ENCODE results near the gene C1QTNF6.

- no peak for TF ChIP-seq CTCF (IDR thresholded peaks at IDR 0.05)
- no peak for TF ChIP-seq TAF1 (IDR thresholded peaks at IDR 0.05; ENCODE audit: borderline replicate concordance, low read depth, low read length)
- TF ChIP-seq RAD21 (IDR thresholded peaks at IDR 0.05; ENCODE audit: low read length), result no peak
- no peak for TF ChIP-seq RFX5 (IDR thresholded peaks at IDR 0.05; ENCODE audit: low read length)
- TF ChIP-seq TCF12 (IDR thresholded peaks at IDR 0.05), result no peak
- no peak for TF ChIP-seq POLR2AphosphoS5 (IDR thresholded peaks at IDR 0.05; ENCODE audit: low read depth, low read length)
- no peak for TF ChIP-seq RCOR1 (IDR thresholded peaks at IDR 0.05; ENCODE audit: low read length)
- TF ChIP-seq MAX (IDR thresholded peaks at IDR 0.05; ENCODE audit: low read depth), result no peak
- TF ChIP-seq MEF2A (IDR thresholded peaks at IDR 0.05; ENCODE audit: borderline replicate concordance, low read depth), result no peak
- TF ChIP-seq REST (IDR thresholded peaks at IDR 0.05; ENCODE audit: low read depth, low read length), result no peak
- no peak for TF ChIP-seq NRF1 (IDR thresholded peaks at IDR 0.05; ENCODE audit: low read depth, low read length)
- TF ChIP-seq USF1 (IDR thresholded peaks at IDR 0.05; ENCODE audit: borderline replicate concordance, low read depth), result no peak
These were observed 18.6 kb downstream of the C1QTNF6 start for GRCh38 chr22:37169406-37169805.
